HG02943 (cell line): Measurements from ENCODE around the gene MYO15A.

ENCODE experiments used
- ATAC-seq: cut with Tn5 transposase; IDR thresholded peaks from one replicate; pipeline ENCODE4 v1.9.1; 2021; ENCODE audit warnings: mild to moderate bottlenecking, low read depth, moderate library complexity; ENCODE audit not compliant: unreplicated experiment

The MYO15A gene

GRCh38 chr17:18157354-18157985 lies 48.9 kb downstream of the MYO15A start:
- no peak for ATAC-seq

- ATAC-seq = no peak
These were observed 49.6 kb downstream of the MYO15A start for GRCh38 chr17:18158022-18158600.

GRCh38 chr17:18159551-18160120 lies 51.1 kb downstream of the MYO15A start:
- no peak for ATAC-seq

GRCh38 chr17:18160128-18160856 lies 51.7 kb downstream of the MYO15A start:
- no peak for ATAC-seq

GRCh38 chr17:18161207-18162145 lies 52.9 kb downstream of the MYO15A start:
- ATAC-seq = no peak

- ATAC-seq = no peak
These were observed 55.0 kb downstream of the MYO15A start for GRCh38 chr17:18163547-18163946.

GRCh38 chr17:18166894-18167293 lies 58.3 kb downstream of the MYO15A start:
- no peak for ATAC-seq

GRCh38 chr17:18167421-18167820 lies 58.9 kb downstream of the MYO15A start:
- no peak for ATAC-seq

GRCh38 chr17:18172531-18173278 lies 64.1 kb downstream of the MYO15A start:
- no peak for ATAC-seq

- no peak for ATAC-seq
These were observed 65.2 kb downstream of the MYO15A start for GRCh38 chr17:18173740-18174139.

- ATAC-seq = no peak
These were observed 67.6 kb downstream of the MYO15A start for GRCh38 chr17:18176176-18176575.

GRCh38 chr17:18177133-18177532 lies 68.6 kb downstream of the MYO15A start:
- ATAC-seq = no peak

- ATAC-seq = no peak
These were observed 69.2 kb downstream of the MYO15A start for GRCh38 chr17:18177722-18178121.

- ATAC-seq = no peak
These were observed 70.6 kb downstream of the MYO15A start for GRCh38 chr17:18179196-18179595.

- no peak for ATAC-seq
These were observed 71.2 kb downstream of the MYO15A start for GRCh38 chr17:18179804-18180203.

GRCh38 chr17:18181358-18181757 lies 72.8 kb downstream of the MYO15A start:
- no peak for ATAC-seq

- no peak for ATAC-seq
These were observed 73.8 kb downstream of the MYO15A start for GRCh38 chr17:18182110-18182977.

GRCh38 chr17:18182978-18183333 lies 74.4 kb downstream of the MYO15A start:
- peak; percentile 41 for ATAC-seq
